HG02759 (cell line): ENCODE data around the gene GTF3C6.
"Not testable (repeated sequence)": the region's sequence is repeated elsewhere in the genome, so short reads cannot be mapped to it uniquely, and the experiment has no call there.

Source experiments
- ATAC-seq: cut with Tn5 transposase; IDR thresholded peaks from one replicate; pipeline ENCODE4 v1.9.1; 2021; ENCODE audit warnings: mild to moderate bottlenecking, moderate library complexity; ENCODE audit not compliant: unreplicated experiment

Gene GTF3C6

GRCh38 chr6:110976575-110976974 is 18.1 kb downstream of the GTF3C6 start:
- ATAC-seq = no peak

GRCh38 chr6:110979565-110980101 is 21.1 kb downstream of the GTF3C6 start:
- no peak for ATAC-seq

- no peak for ATAC-seq
Observed at GRCh38 chr6:110980227-110980626, 21.7 kb downstream of the GTF3C6 start.

GRCh38 chr6:110980648-110981047 is 22.1 kb downstream of the GTF3C6 start:
- ATAC-seq = no peak

- no peak for ATAC-seq
Observed at GRCh38 chr6:110981202-110981600, 22.7 kb downstream of the GTF3C6 start.

- ATAC-seq = no peak
Observed at GRCh38 chr6:110990840-110991576, 32.5 kb downstream of the GTF3C6 start.

GRCh38 chr6:110996691-110997090 is 38.2 kb downstream of the GTF3C6 start:
- no peak for ATAC-seq

GRCh38 chr6:110999634-111000270 is 41.2 kb downstream of the GTF3C6 start:
- no peak for ATAC-seq

- ATAC-seq = no peak
Observed at GRCh38 chr6:111002350-111002749, 43.8 kb downstream of the GTF3C6 start.

- no peak for ATAC-seq
Observed at GRCh38 chr6:111011360-111012142, 53.0 kb downstream of the GTF3C6 start.

- ATAC-seq = no peak
Observed at GRCh38 chr6:111012143-111012452, 53.6 kb downstream of the GTF3C6 start.

GRCh38 chr6:111012520-111012919 is 54.0 kb downstream of the GTF3C6 start:
- ATAC-seq = not testable (repeated sequence)

- no peak for ATAC-seq
Observed at GRCh38 chr6:111013144-111013915, 54.8 kb downstream of the GTF3C6 start.

- no peak for ATAC-seq
Observed at GRCh38 chr6:111015389-111016124, 57.1 kb downstream of the GTF3C6 start.

GRCh38 chr6:111017241-111017640 is 58.7 kb downstream of the GTF3C6 start:
- not testable (repeated sequence) for ATAC-seq
